IPS DF 6.9 (cell line): ENCODE results near the gene NIPAL1.

Experiments used
- DNase-seq: peaks from one replicate; pipeline ENCODE4 v3.0.0-alpha.2; 2013; ENCODE audit warnings: low read depth, low spot score
- H3K27ac ChIP-seq: one replicate; pipeline ENCODE4 v1.5.1; 2013; ENCODE audit warnings: low read length, control low read depth
- H3K27me3 ChIP-seq: 2 replicates; pipeline ENCODE4 v1.6.1; 2013; ENCODE audit warnings: mild to moderate bottlenecking, low read length; ENCODE audit not compliant: control insufficient read depth, insufficient read depth
- H3K36me3 ChIP-seq: 2 replicates; pipeline ENCODE4 v1.6.1; 2013; ENCODE audit warnings: low read length; ENCODE audit not compliant: control insufficient read depth, insufficient read depth
- H3K4me1 ChIP-seq: 2 replicates; pipeline ENCODE4 v1.6.1; 2013; ENCODE audit warnings: low read length; ENCODE audit not compliant: control insufficient read depth, insufficient read depth
- H3K4me3 ChIP-seq: 2 replicates; pipeline ENCODE4 v1.5.1; 2013; ENCODE audit warnings: mild to moderate bottlenecking, low read length
- H3K9me3 ChIP-seq: 2 replicates; pipeline ENCODE4 v1.6.1; 2013; ENCODE audit warnings: low read length, inconsistent platforms; ENCODE audit not compliant: control insufficient read depth, insufficient read depth
- WGBS: extraction: QIAGEN DNeasy Blood & Tissue Kit; methylation state at CpG from one replicate; pipeline ENCODE4 v1.1.7; 2013; ENCODE audit warnings: mixed read lengths, missing lambda C conversion rate; ENCODE audit not compliant: insufficient read length, insufficient coverage; 5-methylcytosine and 5-hydroxymethylcytosine counted together

Gene NIPAL1

DNA sequence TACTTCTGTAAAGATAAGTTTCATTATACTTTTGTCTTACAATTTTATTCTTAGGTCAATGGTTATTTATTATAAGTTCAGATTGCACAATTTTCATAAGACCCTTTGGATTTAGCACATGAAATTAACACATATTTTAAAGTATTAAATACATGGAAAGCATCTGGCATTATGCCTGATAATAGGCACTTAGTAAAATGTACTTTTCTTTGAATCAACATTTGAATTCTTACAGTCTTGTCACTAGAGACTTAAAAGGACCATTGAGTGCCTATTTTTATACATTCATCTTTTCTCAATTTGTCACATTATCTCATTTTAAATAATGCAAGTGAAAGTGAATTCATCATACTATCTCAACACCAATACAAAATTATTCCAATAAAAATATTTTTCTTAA, 23.0 kb downstream of the NIPAL1 start:
- no peak overlapping the region for H3K27ac ChIP-seq
- no peaks in the 10 kb centered on the region for H3K9me3 ChIP-seq
- no peak for DNase-seq
- H3K4me1 ChIP-seq, result no peaks in the 10 kb centered on the region
- H3K4me3 ChIP-seq, result no peak overlapping the region
- no peaks in the 10 kb centered on the region for H3K36me3 ChIP-seq
- H3K27me3 ChIP-seq, result no peaks in the 10 kb centered on the region

DNA sequence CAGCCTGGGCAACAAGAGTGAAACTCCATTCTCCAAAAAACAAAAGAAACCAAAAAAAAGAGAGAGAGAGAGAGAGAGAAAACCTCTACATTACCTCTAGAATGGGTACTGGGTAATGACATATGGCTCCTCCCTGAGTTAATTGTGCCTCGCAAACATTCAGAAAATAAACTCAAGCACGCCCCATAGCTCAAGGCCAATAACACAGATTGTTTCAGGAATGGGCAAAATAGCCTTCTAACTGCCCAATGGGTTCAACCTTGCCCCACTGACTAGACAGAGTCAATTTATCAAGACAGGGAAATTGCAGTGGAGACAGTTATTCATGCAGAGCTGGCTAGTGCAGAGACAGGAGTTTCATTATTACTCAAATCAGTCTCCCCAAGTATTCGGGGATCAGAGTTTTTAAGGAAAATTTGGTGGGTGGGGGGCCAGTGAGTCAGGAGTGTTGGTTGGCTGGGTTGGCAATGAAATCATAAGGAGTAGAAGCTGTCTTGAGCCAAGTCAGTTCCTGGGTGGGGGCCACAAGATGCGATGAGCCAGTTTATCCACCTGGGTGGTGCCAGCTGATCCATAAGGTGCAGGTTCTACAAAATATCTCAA, 25.1 kb downstream of the NIPAL1 start:
- DNase-seq, result no peak
- no peaks in the 10 kb centered on the region for H3K9me3 ChIP-seq
- H3K27ac ChIP-seq, result no peak overlapping the region
- H3K4me3 ChIP-seq, result no peak overlapping the region
- H3K27me3 ChIP-seq, result no peaks in the 10 kb centered on the region
- no peaks in the 10 kb centered on the region for H3K4me1 ChIP-seq
- no peaks in the 10 kb centered on the region for H3K36me3 ChIP-seq
- no CpG with 5 or more reads among the region's 4 CpGs for WGBS

DNA sequence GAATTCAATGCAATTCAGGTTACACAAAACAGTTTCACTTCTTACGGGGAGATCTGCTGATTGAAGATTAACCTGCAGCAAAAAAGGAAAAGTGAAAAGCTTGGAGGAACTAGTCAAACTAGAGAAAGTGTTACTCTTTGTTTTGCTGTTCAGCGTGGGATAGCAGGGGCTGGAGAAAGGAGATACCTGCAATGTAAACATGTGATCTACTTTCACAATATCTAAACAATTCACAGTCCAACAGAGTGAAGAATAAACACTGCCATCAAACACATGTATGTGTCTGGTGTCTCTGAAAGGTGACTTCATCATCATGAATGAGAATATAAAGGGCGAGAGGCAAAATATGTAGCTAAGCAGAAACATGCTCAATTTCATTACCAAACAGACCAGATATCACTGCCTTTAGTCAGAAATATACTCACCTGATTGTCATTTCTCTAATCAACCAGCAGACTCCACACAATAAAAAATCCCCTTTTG, 26.4 kb downstream of the NIPAL1 start:
- Histone ChIP-seq H3K4me1 (no peaks in the 10 kb centered on the region), H3K27ac (no peak overlapping the region), H3K4me3 (no peak overlapping the region), H3K36me3 (no peaks in the 10 kb centered on the region), H3K9me3 (no peaks in the 10 kb centered on the region), H3K27me3 (no peaks in the 10 kb centered on the region)
- no CpG with 5 or more reads among the region's 3 CpGs for WGBS
- no peak for DNase-seq

DNA sequence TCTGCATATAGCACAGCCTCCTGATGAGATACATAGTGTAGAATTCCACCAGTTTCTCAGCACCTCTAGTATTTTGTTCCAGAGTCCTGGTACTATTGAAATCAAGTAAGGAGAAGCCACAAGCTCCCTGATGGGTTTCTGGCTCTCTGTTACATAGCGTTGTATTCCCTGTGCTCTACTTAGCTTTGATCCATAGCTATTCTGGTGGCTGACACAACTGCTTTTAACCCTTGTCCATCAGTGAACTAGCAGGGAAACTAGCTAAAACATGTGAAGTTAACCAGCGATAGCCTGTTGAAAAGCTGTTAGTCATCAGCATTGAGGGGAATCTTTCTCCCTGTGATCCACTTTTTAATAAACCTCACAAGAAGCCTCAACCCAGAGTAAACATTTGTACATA, 26.9 kb downstream of the NIPAL1 start:
- no CpG with 5 or more reads among the region's 2 CpGs for WGBS
- no peaks in the 10 kb centered on the region for H3K9me3 ChIP-seq
- H3K27ac ChIP-seq, result no peak overlapping the region
- no peaks in the 10 kb centered on the region for H3K36me3 ChIP-seq
- H3K27me3 ChIP-seq, result no peaks in the 10 kb centered on the region
- no peaks in the 10 kb centered on the region for H3K4me1 ChIP-seq
- no peak overlapping the region for H3K4me3 ChIP-seq
- DNase-seq, result no peak

DNA sequence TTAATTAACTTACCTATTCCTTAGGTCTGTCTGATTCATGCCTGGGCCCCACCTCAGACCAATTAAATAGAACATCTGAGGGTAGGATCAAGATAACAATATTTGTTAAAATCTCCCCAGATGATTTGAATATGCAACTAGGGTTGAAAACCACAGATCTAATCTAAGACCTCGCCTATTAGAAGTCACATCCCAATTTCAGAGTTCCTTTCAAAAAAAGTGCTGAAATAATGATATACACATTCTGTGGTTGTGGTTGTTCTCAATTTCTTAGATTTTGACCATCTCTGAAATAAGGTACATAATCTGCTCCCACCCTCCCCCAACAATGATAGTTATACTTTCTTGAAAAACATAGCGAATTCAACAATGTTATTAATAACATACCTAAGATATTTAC, 27.7 kb downstream of the NIPAL1 start:
- H3K4me3 ChIP-seq, result no peak overlapping the region
- no peak overlapping the region for H3K27ac ChIP-seq
- no peaks in the 10 kb centered on the region for H3K27me3 ChIP-seq
- no peaks in the 10 kb centered on the region for H3K36me3 ChIP-seq
- H3K9me3 ChIP-seq, result no peaks in the 10 kb centered on the region
- DNase-seq, result no peak
- no CpG with 5 or more reads among the region's 2 CpGs for WGBS
- no peaks in the 10 kb centered on the region for H3K4me1 ChIP-seq

DNA sequence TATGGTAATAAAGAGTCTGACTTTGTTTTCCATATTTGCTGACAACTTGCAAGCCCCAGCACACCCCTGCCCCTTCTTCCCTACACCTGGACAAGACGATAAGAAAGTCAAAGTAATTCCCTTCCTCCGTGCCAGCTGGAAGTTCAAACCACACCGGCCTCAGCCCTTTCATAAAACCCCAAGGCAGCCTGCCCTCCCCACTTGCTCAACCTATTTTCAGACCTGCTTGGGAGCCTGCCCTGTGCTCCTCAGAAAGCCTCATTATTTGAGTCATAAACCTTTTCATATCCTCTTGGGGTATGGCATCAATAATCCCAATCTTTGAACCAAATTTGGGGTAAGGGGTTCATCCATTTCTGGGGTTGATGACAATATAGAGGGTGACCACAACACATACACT, 29.5 kb downstream of the NIPAL1 start:
- no CpG with 5 or more reads among the region's 3 CpGs for WGBS
- H3K4me1 ChIP-seq, result no peaks in the 10 kb centered on the region
- no peaks in the 10 kb centered on the region for H3K27me3 ChIP-seq

DNA sequence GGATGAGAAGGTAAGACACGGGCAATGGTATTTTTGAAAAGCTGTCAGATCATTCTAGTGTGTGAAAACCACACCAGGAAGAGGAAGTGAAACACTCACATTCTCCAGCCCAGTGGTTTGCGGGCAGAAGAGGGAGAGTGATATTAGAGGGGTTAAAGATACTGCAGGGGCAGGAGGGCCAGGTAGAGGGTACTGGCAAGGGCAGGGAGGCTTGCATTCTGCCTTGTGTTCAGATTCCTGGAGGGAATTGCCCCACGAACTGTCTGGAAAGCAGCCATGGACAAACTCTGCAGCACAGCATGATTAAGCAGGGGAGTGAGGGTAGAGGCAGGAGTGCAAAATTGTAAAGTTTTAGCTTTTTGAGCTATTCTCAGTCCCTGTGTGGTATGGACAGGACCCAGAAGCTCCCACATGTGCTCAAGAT, 30.9 kb downstream of the NIPAL1 start:
- WGBS, result no CpG with 5 or more reads among the region's 3 CpGs
- H3K9me3 ChIP-seq, result no peaks in the 10 kb centered on the region
- no peak overlapping the region for H3K4me3 ChIP-seq
- H3K27me3 ChIP-seq, result no peaks in the 10 kb centered on the region
- H3K36me3 ChIP-seq, result no peaks in the 10 kb centered on the region
- no peaks in the 10 kb centered on the region for H3K4me1 ChIP-seq
- H3K27ac ChIP-seq, result no peak overlapping the region
- no peak for DNase-seq

More for the DNA sequence above, 29.5 kb downstream of the NIPAL1 start:
- H3K4me3 ChIP-seq, result no peak overlapping the region
- no peaks in the 10 kb centered on the region for H3K36me3 ChIP-seq
- no peak for DNase-seq
- H3K27ac ChIP-seq, result no peak overlapping the region
- no peaks in the 10 kb centered on the region for H3K9me3 ChIP-seq

DNA sequence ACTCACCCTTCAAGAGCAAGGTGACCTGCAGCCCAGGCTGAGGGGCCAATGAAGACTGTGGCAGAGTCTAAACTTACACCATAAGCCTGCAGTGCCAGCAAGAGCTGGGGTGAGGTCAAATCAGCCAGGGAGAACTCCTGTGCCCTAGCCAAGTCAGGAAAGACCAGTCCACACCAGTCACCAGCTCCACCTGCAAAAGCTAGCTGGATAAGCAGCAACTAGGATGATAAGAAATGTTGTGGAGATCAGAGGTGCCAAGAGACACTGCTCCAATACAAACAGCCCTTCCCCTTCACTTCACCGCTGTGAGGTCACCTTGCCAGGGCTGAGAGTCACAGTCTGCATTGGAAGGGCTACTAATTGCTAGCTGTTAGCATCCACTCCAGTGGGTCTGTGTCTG, 31.3 kb downstream of the NIPAL1 start:
- Histone ChIP-seq H3K27ac (no peak overlapping the region), H3K4me1 (no peaks in the 10 kb centered on the region), H3K9me3 (no peaks in the 10 kb centered on the region), H3K4me3 (no peak overlapping the region), H3K27me3 (no peaks in the 10 kb centered on the region), H3K36me3 (no peaks in the 10 kb centered on the region)
- no peak for DNase-seq
- no CpG with 5 or more reads among the region's 1 CpG for WGBS

DNA sequence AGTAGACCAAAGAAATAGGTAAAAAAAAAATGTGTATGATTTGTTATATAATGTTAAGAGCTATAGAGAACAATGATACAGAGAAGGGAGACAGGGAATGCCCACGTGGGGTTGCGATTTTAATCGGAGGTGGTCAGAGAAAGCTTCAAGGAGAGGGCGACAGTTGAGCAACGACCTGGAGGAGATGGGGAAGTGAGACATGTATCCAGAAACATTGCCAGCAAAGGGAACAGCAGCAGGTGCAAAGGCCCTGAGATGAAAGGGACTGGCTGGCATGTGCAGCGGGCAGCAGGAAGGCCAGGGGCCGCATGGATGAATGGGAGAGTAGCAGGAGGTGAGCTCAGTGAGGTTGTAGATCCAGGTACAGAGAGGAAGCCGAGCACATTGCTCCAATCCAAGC, 32.9 kb downstream of the NIPAL1 start:
- Histone ChIP-seq H3K27me3 (no peaks in the 10 kb centered on the region), H3K36me3 (no peaks in the 10 kb centered on the region), H3K9me3 (no peaks in the 10 kb centered on the region), H3K27ac (no peak overlapping the region), H3K4me1 (no peaks in the 10 kb centered on the region), H3K4me3 (no peak overlapping the region)
- WGBS, result 100% methylated on average over 2 of the region's 8 CpGs
- DNase-seq, result no peak

DNA sequence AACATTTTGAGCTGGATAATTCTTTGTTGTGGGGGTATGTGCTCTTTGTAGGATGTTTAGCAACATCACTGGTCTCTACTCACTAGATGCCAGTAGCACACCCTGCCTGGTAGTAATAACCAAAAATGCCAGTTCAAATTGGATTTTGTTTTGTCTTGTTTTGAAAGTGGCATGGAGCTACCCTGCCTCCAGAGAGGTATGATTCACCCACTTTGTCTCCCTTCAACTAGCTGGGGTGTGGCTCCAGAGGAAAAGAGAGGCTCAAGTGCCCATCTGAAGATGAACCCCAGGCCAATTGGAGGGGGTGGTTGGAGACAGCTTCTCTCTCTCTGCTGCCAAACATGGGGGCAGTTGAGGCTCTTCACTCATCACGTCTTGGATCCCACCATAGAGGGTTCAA, 34.5 kb downstream of the NIPAL1 start:
- Histone ChIP-seq H3K36me3 (no peaks in the 10 kb centered on the region), H3K4me3 (no peak overlapping the region), H3K4me1 (no peaks in the 10 kb centered on the region), H3K27me3 (no peaks in the 10 kb centered on the region), H3K27ac (no peak overlapping the region), H3K9me3 (no peaks in the 10 kb centered on the region)
- WGBS, result no CpG with 5 or more reads among the region's 1 CpG
- no peak for DNase-seq
